HG03457 (cell line): Measurements from ENCODE around the gene CLEC19A.

Experiments
- ATAC-seq: cut with Tn5 transposase; IDR thresholded peaks from one replicate; pipeline ENCODE4 v1.9.1; 2021; ENCODE audit warnings: moderate number of reproducible peaks; ENCODE audit not compliant: unreplicated experiment

Gene CLEC19A

GRCh38 chr16:19285431-19285830, at the start of gene CLEC19A:
CLEC19A (plus strand) TSS chr16:19285731; CDS start chr16:19285852, 121 bp downstream.
- ATAC-seq, result no peak

DNA sequence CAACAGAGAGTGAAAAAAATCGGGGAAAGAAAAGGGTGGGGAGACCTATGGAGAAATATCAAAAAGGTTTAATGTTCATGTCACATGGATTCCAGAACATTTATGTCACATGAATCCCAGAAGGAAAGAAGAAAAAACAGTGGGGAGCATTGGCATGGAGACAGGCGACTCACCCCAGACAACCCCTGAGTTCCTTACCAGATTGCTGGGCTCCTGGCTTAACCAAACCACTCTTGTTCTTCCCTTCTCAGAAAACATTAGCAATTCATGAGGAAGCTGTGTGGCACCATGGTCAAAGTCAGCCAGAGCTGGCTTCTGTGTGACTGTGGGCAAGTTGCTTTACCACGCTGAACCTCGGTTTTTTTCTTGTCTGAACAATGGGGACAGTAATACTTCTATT, 49.6 kb upstream of the CLEC19A start:
- ATAC-seq, result no peak

DNA sequence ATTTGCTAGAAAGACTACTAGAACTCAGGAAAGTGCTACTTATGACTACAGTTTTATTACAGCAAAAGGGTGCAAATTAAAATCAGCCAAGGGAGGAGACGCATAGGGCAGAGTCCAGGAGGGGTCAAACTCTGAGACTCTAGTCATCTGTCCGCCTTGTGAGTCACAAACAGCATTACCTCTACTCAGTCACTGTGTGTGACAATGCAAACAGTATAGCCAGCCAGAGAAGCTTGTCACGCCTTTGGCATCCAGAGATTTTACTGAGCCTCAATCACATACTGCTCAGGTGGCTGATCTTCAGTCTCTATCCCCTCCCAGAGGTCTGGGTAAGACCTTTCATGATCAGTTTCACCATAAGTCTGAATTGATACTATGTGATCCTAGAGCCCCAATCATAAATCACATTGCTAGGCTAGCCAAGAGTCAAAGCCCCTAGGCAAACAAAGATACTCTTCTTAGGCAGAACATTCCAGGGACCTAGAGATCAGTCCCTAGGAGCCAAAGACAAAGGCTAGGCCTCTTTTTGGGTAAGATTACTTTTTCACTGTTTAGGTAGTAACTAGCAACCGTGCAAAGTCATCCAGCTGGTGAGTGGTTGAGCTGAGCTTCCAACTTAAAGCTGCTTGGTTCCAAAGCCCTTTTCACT, 48.8 kb upstream of the CLEC19A start:
- ATAC-seq, result no peak

DNA sequence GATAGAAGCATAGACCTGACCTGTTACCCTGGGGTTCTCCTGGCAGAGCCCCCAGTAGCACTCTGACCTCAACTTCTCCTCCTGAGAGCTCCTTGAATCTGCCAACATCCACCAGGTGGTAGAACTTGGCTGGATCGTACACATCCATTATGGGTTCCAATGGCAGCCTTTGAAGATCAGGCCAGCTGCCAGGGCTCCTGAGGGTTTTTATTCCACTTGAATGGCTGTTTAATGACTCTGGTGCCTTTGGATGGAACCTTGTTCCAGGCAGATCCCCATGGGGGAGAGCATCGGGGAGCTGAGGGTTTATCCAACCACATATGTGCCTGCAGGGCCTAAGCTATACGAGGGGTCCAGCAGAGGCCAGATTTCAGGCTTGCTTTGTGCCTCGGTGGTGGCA, 47.1 kb upstream of the CLEC19A start:
- ATAC-seq, result no peak

DNA sequence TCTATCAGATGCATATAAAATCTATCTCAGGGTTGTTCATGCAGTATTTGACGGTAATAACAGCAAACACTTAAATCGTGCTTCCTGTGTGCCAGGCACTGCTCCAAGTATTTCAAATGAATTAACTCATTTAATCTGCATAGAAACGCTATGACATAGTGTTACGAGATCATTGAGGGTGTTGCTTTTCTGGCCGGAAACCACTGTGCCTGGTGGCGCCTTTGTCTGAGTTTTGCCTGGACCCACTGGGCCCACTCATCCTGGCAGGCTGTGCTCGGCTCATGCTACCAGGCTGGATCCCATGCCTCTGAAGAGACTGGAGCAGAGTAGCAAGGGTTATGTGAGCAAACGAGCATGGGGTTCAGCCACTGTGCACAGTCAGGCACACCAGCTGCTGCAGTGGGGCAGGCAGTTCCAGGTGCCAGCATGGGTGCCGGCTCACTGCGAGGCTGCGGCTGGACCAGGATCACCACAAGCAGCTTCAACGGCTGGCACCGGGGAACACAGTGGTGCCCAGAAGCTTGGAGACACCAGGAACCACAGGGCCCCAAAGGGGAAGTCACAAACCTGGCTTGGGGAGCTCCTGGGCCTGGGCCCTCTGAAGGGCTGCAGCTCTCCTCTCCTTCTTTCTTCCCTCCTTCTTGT, 45.9 kb upstream of the CLEC19A start:
- ATAC-seq, result no peak

DNA sequence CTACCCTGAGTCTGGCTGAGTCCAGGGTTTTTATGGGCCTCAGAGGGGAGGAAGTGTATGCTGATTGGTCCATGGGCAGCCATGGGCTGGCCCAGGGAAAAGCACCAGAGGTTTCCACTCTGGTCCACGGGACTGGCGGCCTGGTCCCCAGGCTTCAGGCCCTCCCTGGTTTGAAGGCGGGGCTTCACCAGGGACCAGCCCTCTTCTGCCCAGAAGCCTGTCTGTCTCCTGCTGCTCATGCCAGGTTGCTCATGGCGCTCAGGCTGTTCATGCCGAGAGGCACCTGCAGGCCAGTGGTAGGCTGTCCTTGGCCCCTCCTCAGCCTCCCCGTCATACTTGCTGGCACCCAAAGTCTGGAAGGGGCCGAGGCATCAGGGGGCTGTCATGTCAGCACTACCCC, 45.0 kb upstream of the CLEC19A start:
- no peak for ATAC-seq

- no peak for ATAC-seq
Observed at GRCh38 chr16:19241512-19241911, 44.0 kb upstream of the CLEC19A start.

- ATAC-seq, result no peak
Observed at GRCh38 chr16:19242186-19242585, 43.3 kb upstream of the CLEC19A start.

GRCh38 chr16:19242987-19243575, 42.5 kb upstream of the CLEC19A start:
- ATAC-seq, result no peak

DNA sequence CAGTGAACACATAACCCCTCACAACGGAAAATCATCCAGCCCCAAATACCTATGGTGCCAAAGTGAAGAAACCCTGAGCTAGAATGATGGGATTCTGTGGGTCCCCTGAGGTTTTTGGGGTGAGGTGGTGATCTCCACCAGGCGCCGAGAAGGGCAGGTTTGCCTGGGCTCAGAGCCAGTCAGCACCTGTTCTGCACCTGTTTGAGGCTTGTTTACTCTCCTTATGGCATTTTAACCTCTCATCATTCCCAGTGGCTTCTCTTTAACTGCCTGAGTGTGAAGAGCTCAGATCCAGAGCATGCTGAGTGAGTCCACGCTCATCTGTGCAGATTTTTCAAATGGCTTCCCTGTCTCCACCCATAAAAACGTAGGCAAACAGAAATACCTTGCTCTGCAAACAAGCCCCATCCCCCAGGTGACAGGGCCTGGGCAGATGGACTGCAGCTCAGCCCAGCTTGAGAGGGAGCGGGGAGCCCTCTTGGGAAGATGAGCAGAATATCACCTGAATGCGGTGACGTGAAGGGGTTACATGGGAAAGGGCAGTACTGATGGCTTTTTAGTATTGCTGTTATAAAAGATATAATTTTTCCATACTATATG, 40.1 kb upstream of the CLEC19A start:
- no peak for ATAC-seq

DNA sequence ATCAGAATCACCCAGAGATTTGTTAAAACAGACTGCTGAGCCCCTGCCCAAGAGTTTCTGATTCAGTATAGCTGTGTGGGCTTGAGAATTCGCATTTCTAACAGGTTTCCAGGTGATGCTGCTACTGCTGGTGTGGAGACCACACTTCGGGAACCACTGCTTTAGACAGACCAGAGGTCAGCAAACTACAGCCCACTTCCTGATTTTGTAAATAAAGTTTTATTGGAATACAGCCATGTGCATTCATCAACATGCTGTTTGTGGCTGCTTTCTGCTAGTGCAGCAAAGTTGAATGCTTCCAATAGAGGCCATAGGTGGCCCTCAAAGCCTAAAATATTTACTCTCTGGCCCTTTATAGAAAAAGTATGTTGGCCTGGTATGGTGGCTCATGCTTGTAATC, 32.6 kb upstream of the CLEC19A start:
- ATAC-seq, result no peak

DNA sequence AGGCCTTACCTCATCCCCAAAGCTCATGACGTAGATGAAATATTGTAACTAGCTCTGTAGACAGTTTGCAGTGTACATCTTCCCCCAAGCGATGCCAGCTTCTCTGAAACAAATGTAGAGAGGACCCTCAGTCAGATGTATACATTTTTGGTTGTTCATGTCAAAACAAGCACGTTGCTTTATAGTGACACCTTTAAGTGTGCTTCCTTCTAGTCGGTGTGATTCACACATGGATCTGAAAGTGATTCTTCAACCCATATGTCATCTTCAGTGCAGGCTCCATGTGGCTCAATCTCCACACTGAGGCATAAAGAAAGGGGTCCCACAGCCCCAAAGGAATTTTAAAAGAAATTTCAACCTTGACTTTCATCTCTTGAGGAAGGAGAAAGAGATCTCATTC, 30.9 kb upstream of the CLEC19A start:
- ATAC-seq, result no peak

DNA sequence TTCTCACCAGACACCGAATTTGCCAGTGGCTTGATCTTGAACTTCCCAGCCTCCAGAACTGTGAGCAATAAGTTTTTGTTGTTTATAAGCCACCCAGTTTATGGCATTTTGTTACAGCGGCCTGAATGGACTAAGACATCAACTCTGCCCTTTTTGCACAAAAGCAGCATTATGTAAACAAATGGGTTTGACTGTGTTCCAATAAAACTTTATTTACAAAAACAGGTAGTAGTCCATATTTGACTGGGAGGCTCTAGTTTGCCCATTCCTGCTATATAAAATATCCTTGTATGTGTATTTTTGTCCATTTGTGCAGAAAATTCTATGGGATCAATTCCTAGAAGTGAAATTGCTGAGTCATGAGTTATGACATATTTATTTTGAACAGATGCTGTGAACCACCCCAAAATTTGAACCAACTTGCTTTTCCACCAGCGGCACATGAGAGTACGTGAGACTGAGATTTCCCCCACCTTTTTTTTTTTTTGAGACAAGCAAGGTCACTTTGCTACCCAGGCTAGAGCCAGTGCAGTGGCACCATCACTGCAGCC, 21.3 kb upstream of the CLEC19A start:
- no peak for ATAC-seq

- ATAC-seq, result no peak
Observed at GRCh38 chr16:19265380-19265930, 20.1 kb upstream of the CLEC19A start.

DNA sequence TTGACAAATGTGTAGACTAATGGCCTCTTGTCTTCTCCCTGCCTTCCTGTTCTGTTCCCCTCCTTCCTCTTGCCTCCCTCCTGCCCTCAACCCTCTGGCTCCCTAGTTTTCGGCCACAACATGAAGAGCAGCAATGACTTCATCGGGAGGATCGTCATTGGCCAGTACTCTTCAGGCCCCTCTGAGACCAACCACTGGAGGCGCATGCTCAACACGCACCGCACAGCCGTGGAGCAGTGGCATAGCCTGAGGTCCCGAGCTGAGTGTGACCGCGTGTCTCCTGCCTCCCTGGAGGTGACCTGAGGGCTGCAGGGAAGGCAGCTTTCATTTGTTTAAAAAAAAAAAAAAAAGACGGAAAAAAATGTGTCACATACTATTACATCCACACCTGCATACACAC, 18.8 kb upstream of the CLEC19A start:
- ATAC-seq, result no peak

- no peak for ATAC-seq
Observed at GRCh38 chr16:19269098-19269497, 16.4 kb upstream of the CLEC19A start.

GRCh38 chr16:19274165-19274797, 11.2 kb upstream of the CLEC19A start:
- no peak for ATAC-seq

GRCh38 chr16:19278403-19278802, 7.1 kb upstream of the CLEC19A start:
- no peak for ATAC-seq

- no peak for ATAC-seq
Observed at GRCh38 chr16:19281246-19281645, 4.3 kb upstream of the CLEC19A start.

DNA sequence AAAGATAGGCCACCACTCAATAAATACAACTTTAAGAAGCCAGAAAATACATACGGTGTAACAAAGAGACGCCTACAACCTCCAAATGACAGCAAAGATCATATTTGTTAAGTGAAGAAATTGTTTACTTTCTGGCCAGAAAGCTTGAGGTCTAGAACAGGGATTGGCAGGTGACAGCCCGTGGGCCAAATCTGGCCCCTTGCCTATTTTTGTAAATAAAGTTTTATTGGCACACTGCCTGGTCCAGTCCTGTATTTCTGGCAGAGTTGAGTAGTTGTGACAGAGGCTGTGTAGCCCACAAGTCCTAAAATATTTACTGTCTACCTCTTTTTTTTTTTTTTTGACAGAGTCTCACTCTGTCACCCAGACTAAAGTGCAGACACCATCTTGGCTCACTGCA, 3.4 kb upstream of the CLEC19A start:
- ATAC-seq, result no peak

DNA sequence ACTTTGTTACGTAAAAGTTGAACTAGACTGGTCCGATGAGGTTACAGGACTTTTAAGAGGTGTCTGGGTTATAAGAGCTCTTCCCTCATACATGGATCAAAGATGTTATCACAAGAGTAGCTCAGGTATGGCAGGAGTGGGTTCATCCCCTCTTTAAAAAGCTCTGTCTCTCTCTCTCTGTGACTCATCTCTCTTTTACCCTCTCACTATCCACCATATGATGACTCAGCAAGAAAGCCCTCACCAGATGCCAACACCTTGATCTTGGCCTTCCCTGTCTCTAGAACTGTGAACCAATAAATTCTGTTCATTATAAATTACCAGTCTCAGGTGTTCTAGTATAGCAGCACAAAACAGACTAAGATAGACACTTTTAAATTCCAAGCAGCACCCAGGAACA, 1.9 kb upstream of the CLEC19A start:
- ATAC-seq, result no peak
